ENCODE data around the gene NAPEPLD.
A peak's percentile ranks its signal among the peaks of the same experiment; 100 is the strongest.
"Not testable (repeated sequence)": the region's sequence is repeated elsewhere in the genome, so short reads cannot be mapped to it uniquely, and the experiment has no call there.

NAPEPLD gene

GRCh38 chr7:103148994-103149807, at the start of gene NAPEPLD:
TSS of gene NAPEPLD (minus strand) at chr7:103149099. CDS start at chr7:103128776, 20,323 bp downstream.
- peak; percentile 31 for DNase-seq (ENCODE audit: low read depth)

DNA sequence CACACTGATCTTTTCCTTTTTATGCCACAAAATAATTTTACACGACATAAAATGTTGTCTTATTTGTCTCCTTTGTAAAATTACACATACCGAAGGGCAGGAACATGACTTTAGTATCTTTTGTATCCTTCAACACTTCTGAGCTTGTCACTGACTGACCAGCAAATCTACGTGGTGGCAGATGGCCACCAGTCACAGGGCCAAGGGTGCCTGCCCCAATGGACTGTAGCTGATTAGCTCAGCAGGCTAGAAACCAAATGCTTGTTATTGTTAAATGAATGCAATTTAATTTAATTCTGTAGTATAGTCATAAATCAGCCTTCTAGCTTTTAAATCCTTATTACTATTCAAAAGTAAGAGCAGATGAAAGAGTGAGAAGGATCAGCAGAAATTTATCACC, 49.2 kb upstream of the NAPEPLD start:
- not testable (repeated sequence) for DNase-seq (ENCODE audit: low read depth)

GRCh38 chr7:103195364-103195763, 46.5 kb upstream of the NAPEPLD start:
- not testable (repeated sequence) for DNase-seq (ENCODE audit: low read depth)

- DNase-seq (ENCODE audit: low read depth), result not testable (repeated sequence)
Observed at GRCh38 chr7:103172415-103173146, 23.7 kb upstream of the NAPEPLD start.

DNA sequence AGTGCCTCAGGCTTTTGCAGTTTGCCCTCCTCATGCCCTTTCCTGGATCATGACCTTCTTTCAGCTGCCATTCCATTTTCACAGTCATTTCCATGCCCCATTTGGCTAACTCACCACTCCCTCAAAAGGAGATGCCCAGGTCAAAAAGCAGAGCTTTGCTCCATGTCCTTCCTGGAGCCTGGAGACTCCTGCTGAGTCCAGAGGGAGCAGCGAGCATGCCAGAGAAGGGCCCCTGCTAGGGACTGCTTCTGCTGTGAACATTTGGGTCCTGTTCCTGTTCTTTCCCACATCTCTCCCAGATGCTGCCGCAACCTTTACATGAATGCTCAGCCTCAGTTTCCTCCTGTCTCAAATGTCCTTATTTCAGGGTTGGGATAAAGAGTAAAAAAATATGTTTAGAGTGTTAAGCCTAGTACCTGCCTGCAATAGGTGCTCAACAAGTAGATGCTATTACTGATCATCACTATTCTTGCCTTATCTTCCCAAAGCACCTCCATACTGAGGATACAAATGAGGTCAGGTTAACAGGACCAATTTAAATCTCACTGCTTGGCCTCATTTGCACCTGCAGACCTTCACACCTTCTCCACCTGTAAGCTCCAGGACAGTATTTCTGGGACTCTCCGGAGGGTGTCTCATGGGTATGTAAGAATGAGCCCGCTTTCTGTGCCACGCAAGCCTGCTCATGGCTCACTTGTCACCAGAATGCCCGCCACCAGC, 23.0 kb upstream of the NAPEPLD start:
- not testable (repeated sequence) for DNase-seq (ENCODE audit: low read depth)

- not testable (repeated sequence) for DNase-seq (ENCODE audit: low read depth)
Observed at GRCh38 chr7:103166921-103167544, 18.1 kb upstream of the NAPEPLD start.

DNA sequence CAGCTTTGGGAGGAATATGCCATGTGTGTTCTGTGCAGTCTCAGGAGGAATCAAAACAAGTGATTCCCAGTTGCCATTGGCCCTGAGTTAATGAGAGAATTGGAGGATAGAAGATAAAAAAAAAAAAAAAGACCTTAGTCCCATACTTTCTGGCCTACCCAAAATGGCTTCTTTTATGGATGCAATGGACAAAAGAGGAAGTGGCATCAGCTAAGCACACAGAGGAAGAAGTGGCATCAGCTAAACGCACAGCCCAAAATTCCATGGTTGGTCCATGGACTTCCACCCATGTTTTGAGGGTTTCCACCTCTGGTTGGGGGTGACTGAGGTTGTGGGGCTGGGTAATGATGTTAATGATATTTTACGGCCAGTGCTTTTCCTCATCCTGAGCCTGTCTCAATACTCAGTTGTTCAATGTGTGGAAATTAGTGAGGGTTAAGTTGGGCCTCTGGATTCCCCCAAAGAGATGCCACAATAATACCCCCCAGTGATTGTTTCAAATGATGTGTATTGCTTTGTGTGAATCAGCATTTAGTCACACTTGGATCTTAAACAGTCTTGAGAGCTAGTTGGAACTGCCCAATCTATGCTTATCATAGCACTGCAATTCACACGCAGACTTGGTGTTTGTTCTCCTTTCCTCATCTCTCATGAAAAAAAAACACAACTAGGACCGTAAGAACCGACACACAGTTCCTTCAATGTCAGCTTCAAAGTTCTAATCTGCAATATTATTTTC, 14.4 kb upstream of the NAPEPLD start:
- DNase-seq (ENCODE audit: low read depth), result not testable (repeated sequence)

- not testable (repeated sequence) for DNase-seq (ENCODE audit: low read depth)
Observed at GRCh38 chr7:103162641-103163040, 13.7 kb upstream of the NAPEPLD start.

- not testable (repeated sequence) for DNase-seq (ENCODE audit: low read depth)
Observed at GRCh38 chr7:103161998-103162616, 13.2 kb upstream of the NAPEPLD start.

DNA sequence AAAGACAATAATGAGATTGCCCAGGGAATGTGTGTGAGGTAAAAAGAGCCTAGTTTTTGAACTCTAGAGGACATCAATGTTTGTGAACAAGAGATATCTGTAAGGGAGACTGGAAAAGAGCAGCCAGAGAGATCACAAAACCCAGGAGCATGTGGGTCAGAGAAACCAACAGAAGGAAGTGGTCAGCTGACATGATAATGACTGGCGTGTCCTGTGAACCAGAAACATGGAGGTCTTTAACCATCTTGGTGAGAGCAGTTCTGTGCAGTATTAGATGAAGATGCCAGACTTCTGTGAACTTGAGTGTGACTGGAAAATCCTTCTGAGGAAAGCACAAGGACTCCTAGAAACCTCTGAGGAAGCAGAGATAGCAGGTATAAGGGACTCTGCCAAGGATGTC, 10.2 kb upstream of the NAPEPLD start:
- DNase-seq (ENCODE audit: low read depth), result not testable (repeated sequence)

DNA sequence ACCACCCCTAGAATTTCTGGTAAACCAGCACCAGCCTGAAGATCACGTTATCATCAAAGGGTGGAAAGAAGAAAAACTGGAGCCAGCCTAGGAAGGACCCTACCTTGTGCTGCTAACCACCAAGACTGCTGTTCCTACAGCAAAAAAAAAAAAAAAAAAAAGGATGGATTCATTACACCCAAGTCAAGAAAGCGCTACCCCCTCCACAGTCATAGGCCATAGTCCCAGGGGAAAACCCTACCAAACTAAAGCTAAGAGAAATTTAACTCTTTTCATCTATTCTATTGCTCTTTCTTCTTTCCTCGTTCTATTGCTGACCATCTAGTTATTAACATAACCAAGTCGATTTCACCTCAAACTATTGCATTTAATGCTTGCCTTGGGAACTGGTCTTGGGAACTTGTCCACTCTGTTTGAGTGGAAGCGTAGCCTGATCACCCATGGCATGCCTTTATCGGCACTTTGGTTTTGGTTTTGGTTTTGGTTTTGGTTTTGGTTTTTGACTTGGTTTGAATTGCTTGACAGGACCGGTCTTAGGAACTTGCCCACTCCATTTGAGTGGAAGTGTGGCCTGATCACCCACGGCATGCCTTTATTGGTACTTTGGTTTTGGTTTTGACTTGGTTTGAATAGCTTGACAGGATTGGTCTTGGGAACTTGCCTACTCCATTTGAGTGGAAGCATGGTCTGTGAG, 6.6 kb upstream of the NAPEPLD start:
- not testable (repeated sequence) for DNase-seq (ENCODE audit: low read depth)

DNA sequence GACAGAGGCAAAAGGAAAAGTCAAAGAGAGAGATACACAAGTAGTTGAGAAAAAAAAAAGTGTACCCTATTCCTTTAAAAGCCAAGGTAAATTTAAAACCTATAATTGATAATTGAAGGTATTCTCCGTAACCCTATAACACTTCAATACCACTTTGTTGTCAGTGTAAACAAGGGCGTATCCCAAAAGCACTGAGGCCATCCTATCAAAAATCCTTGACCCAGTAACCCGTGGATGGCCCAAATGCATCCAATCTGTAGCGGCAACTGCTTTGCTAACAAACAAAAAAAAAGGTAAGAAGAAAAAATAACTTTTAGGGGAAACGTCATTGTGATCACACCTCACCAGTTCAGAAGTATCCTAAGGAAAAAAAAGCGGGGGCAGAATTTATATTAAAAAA, 5.1 kb upstream of the NAPEPLD start:
- no peak for DNase-seq (ENCODE audit: low read depth)

DNA sequence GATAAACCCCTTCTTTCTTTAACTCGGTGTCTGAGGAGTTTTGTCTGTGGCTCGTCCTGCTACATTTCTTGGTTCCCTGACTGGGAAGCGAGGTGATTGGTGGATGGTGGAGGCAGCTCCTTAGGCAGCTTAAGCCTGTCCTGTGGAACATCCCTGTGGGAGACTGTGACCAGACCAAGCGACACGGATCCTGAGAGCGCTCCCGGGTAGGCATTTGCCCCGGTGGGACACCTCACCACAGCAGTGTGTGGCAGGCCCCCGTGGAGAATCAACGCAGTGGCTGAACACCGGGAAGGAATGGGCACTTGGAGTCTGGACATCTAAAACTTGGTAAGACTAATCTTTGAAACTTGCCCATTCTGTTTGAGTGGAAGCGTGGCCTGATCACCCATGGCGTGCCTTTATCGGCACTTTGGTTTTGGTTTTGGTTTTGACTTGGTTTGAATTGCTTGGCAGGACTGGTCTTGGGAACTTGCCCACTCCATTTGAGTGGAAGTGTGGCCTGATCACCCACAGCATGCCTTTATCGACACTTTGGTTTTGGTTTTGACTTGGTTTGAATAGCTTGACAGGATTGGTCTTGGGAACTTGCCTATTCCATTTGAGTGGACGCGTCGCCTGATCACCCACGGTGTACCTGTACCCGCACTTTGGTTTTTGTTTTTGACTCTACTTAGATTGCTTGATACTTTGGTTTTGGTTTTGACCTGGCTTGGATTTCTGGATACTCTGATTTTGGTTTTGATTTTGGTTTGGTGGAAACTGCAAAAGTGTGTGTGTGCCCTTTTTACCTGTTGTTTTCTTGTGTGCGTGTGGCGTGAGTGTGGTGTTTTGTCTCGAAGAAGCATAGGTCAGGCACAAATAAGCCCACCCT, 4.1 kb upstream of the NAPEPLD start:
- not testable (repeated sequence) for DNase-seq (ENCODE audit: low read depth)

DNA sequence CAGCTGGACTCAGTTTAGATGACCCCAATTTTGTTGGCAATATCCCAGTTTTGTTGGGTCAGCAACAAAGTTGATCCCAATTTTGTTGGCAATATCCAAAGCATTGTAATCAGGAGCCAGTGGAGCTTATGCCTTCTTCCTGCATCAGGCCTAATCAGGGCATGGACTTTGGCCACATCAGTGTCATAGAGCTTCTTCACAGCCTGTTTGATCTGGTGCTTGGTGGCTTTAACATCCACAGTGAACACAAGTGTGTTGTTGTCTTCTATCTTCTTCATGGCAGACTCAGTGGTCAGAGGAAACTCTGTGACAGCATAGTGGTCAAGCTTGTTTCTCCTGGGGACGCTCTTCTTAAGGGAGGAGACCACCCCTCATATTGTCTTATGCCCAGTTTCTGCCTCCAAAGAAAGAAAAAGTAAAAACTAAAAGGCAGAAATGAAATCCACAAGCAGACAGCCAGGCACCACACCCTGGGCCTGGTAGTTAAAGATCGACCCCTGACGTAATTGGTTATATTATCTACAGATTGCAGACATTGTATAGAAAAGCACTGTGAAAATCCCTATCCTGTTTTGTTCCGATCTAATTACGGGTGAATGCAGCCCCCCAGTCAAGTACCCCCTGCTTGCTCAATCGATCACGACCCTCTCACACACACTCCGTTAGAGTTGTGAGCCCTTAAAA, 3.2 kb upstream of the NAPEPLD start:
- DNase-seq (ENCODE audit: low read depth), result not testable (repeated sequence)

DNA sequence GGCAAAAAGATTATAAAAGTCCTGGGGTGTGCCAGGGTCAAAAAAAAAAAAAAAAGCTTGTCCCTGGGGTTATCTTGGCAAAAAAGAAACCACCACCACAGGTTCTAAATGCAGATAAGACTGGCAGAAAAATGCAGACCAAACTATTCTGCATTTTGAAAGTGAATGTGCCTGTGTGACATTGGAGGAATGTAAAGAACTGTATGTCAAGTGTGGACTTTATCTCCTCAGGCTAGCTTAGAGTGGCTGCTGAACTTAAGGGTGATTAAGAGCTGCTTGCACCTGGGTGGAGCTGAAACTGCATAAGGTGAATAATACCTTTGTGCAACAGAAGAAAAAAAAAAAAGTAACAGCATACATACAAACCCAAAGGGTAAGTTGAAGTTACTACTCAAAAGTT, 1.3 kb upstream of the NAPEPLD start:
- no peak for DNase-seq (ENCODE audit: low read depth)

GRCh38 chr7:103149808-103150180, 895 bp upstream of the NAPEPLD start:
- no peak for DNase-seq (ENCODE audit: low read depth)

- no peak for DNase-seq (ENCODE audit: low read depth)
Observed at GRCh38 chr7:103148131-103148993, 537 bp downstream of the NAPEPLD start.

GRCh38 chr7:103144754-103145153, 4.1 kb downstream of the NAPEPLD start:
- not testable (repeated sequence) for DNase-seq (ENCODE audit: low read depth)
